WTC11 (cell line): Measurements from ENCODE around the gene CPEB1.

Experiments used
- CTCF ChIP-seq: fragments of 200-600 bp; IDR thresholded peaks from 2 replicates; pipeline ENCODE4 v1.8.0; 2022; ENCODE audit warnings: antibody characterized with exemption
- E2F4 ChIP-seq: sonication (generic); formaldehyde crosslinking; IDR thresholded peaks from 2 replicates; pipeline ENCODE4 v1.8.1; 2022; ENCODE audit warnings: low read depth, mild to moderate bottlenecking, moderate library complexity, missing genetic modification reagents, borderline replicate concordance
- HMGA2 ChIP-seq: fragments of 250-450 bp; sonication (Bioruptor Pico); IDR thresholded peaks from 2 replicates; pipeline ENCODE4 v1.4.0; 2021; ENCODE audit warnings: mild to moderate bottlenecking, moderate library complexity
- ZSCAN18 ChIP-seq: fragments of 250-450 bp; sonication (Bioruptor Pico); IDR thresholded peaks from 2 replicates; pipeline ENCODE4 v2.1.2; 2022; ENCODE audit warnings: mild to moderate bottlenecking, moderate library complexity

- TF ChIP-seq E2F4 (CRISPR knock-in tag): no peak
- no peak for TF ChIP-seq HMGA2 (CRISPR knock-in tag)
- TF ChIP-seq CTCF: no peak
- no peak for TF ChIP-seq ZSCAN18 (CRISPR knock-in tag)
These were observed 62.1 kb downstream of the CPEB1 start for GRCh38 chr15:82585072-82585471.
